ENCODE measurements around the gene HEXIM1. TPM values are rescaled to one million over a fixed set of nuclear protein-coding genes. Genes with fewer than 3 reads are reported as not detected.

HEXIM1 gene
- total RNA-seq, 4 donors from 2014 or later, result 32.1 to 58.2 (median 45.3) TPM

DNA sequence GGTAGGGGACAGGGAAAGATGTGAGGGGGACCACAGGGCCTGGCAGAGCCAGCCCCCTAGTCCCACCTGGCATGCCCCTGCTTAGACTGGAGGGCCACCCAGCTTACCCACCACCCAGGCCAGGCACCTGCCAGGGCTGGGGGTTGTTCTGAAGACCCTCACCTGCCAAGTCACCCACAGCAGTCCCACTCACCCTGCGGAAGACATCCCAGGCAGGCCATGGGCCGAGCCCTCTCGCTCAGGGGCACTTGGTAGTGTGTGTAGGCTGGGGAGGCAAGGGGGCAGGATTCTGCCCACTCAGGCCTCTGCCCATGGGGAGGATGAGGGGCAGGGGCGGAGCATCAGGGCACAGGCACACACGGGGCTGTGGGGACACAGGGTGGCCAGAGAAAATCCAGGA is 19.9 kb upstream of the HEXIM1 start:
- H3K27ac ChIP-seq (replicated peaks in 1 of 4), result peak overlapping the region; percentile 85 to 99 (median 98)
- peak overlapping the region; percentile 14 to 45 (median 26) for H3K4me3 ChIP-seq
- H3K4me1 ChIP-seq, result peaks cover 69 to 87% (median 84%) of the 10 kb centered on the region in 4 donors
- DNase-seq (ENCODE audit: extremely low spot score), result no peak
- no peaks in the 10 kb centered on the region for H3K27me3 ChIP-seq
- TF ChIP-seq EP300 (IDR thresholded peaks at IDR 0.05) (no peak), POLR2A (IDR thresholded peaks at IDR 0.05; ENCODE audit: low read depth) (no peak), POLR2AphosphoS5 (IDR thresholded peaks at IDR 0.05) (no peak)
- TF ChIP-seq, protein P1, sequence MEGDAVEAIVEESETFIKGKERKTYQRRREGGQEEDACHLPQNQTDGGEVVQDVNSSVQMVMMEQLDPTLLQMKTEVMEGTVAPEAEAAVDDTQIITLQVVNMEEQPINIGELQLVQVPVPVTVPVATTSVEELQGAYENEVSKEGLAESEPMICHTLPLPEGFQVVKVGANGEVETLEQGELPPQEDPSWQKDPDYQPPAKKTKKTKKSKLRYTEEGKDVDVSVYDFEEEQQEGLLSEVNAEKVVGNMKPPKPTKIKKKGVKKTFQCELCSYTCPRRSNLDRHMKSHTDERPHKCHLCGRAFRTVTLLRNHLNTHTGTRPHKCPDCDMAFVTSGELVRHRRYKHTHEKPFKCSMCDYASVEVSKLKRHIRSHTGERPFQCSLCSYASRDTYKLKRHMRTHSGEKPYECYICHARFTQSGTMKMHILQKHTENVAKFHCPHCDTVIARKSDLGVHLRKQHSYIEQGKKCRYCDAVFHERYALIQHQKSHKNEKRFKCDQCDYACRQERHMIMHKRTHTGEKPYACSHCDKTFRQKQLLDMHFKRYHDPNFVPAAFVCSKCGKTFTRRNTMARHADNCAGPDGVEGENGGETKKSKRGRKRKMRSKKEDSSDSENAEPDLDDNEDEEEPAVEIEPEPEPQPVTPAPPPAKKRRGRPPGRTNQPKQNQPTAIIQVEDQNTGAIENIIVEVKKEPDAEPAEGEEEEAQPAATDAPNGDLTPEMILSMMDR (IDR thresholded peaks at IDR 0.05), result no peak
- 83% methylated on average over 4 of the region's 5 CpGs for WGBS
- H3K36me3 ChIP-seq, result no peaks in the 10 kb centered on the region
- H3K9me3 ChIP-seq, result no peaks in the 10 kb centered on the region
- intact Hi-C loops (cut with DNase I), result no loop called here

DNA sequence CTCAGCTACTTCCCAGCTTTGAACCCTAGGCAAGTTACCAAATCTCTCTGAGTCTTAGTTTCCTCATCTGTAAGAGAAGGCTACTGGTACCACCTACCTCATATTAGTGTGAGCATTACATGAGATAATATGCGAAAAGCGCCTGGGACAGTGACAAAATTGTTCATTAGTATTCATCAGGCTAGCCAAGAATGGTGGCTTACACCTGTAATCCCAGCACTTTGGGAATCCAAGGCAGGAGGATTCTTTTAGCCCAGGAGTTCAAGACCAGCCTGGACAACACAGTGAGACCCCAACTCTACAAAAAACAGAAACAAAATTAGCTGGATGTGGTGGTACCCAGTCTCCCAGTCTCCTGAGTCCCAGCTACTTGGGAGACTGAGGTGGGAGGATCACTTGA is 19.3 kb upstream of the HEXIM1 start:
- H3K36me3 ChIP-seq, result no peaks in the 10 kb centered on the region
- intact Hi-C loops (cut with DNase I), result no loop called here
- DNase-seq (ENCODE audit: extremely low spot score), result no peak
- 100% methylated on average over 1 of the region's 2 CpGs for WGBS
- TF ChIP-seq EP300 (IDR thresholded peaks at IDR 0.05) (no peak), POLR2A (IDR thresholded peaks at IDR 0.05; ENCODE audit: low read depth) (no peak), POLR2AphosphoS5 (IDR thresholded peaks at IDR 0.05) (no peak)
- TF ChIP-seq, protein P1 (IDR thresholded peaks at IDR 0.05), result no peak
- no peaks in the 10 kb centered on the region for H3K27me3 ChIP-seq
- peak overlapping the region; percentile 85 to 99 (median 98) for H3K27ac ChIP-seq (replicated peaks in 1 of 4)
- H3K9me3 ChIP-seq, result no peaks in the 10 kb centered on the region
- no peak overlapping the region for H3K4me3 ChIP-seq
- H3K4me1 ChIP-seq, result peaks cover 62 to 83% (median 78%) of the 10 kb centered on the region in 4 donors

DNA sequence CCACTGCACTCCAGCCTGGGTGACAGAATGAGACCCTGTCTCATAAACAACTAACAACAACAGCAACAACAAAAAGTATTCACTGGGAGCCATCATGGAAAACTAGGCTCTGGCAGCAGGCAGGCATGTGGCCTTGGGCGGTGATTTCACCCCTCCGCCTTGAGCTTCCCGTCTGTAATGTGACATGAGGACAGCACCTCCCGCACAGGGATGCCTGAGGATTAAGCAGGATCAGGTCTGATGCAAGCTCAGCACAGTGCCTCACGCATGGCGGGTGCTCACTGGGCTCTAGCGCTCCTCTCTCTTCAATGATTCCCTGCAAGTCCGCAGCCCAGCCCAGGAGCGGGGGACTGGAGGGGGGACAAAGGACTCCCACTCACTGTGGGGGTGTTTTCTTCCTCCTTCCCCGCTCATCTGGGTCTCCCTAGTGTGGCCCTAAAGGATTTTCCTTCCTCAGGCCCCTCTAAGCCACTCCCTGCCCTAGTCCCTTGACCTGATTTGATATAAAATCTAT is 18.8 kb upstream of the HEXIM1 start:
- intact Hi-C loops (cut with DNase I), result no loop called here
- H3K36me3 ChIP-seq, result no peaks in the 10 kb centered on the region
- H3K27me3 ChIP-seq, result no peaks in the 10 kb centered on the region
- no peaks in the 10 kb centered on the region for H3K9me3 ChIP-seq
- WGBS, result 71% methylated on average over 10 of the region's 10 CpGs
- TF ChIP-seq POLR2AphosphoS5 (IDR thresholded peaks at IDR 0.05), result peak; percentile 44 to 63
- TF ChIP-seq EP300 (IDR thresholded peaks at IDR 0.05), result no peak
- TF ChIP-seq, protein P1 (IDR thresholded peaks at IDR 0.05), result no peak
- TF ChIP-seq POLR2A (IDR thresholded peaks at IDR 0.05; ENCODE audit: low read depth), result no peak
- no peak for DNase-seq (ENCODE audit: extremely low spot score)
- H3K4me1 ChIP-seq, result peaks cover 57 to 78% (median 73%) of the 10 kb centered on the region in 4 donors
- H3K4me3 ChIP-seq, result no peak overlapping the region
- peak overlapping the region; percentile 85 to 99 (median 98) for H3K27ac ChIP-seq (replicated peaks in 1 of 4)

DNA sequence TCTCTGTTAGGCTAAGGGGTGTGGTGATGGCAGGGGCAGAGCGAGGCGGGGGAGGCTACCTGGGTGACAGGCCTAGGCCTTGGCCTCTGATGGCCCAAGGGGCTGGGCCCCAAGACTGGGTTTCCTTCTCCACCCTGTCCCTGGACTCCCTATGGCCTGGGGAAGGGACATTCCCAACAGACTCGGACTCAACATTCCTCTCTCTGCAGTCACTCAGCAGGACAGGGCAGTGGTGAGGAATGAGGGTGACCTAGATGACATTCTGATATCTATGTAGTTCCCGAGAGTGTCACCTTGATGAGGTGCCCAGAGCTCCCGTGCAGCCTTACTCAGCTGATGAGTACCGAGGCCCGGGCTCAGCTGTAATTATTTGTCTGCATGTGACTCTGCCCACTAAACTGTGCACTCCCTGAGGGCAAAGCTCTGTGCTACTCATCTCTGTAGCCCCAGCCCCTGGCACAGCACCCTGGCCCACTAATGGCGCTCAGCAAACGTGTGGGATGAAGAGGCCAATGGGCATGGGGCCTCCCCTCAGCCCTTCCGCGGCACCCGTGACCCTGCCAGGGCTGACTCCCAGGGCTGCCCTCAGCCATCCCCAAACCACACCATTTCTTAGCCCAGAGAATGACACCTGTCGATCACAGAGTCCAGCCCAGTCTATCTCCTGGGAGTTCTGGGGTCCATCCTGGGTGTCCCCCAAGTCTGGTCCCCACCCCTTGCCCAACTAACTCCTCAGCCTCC is 18.2 kb upstream of the HEXIM1 start:
- TF ChIP-seq POLR2AphosphoS5 (IDR thresholded peaks at IDR 0.05) (no peak), POLR2A (IDR thresholded peaks at IDR 0.05; ENCODE audit: low read depth) (no peak), EP300 (IDR thresholded peaks at IDR 0.05) (no peak)
- TF ChIP-seq, protein P1 (IDR thresholded peaks at IDR 0.05), result no peak
- DNase-seq (ENCODE audit: extremely low spot score), result no peak
- Histone ChIP-seq H3K27ac (replicated peaks in 1 of 4) (peak overlapping the region; percentile 85 to 99 (median 98)), H3K4me1 (peaks cover 52 to 76% (median 68%) of the 10 kb centered on the region in 4 donors), H3K4me3 (peak overlapping the region in 1 of 4 donors; percentile 87), H3K9me3 (no peaks in the 10 kb centered on the region), H3K27me3 (no peaks in the 10 kb centered on the region), H3K36me3 (no peaks in the 10 kb centered on the region)
- intact Hi-C loops (cut with DNase I), result loop anchor here (5.0 kb wide), 4 partner anchors 33 to 353 kb away; no protein-coding TSS in a partner anchor
- 82% methylated on average over 11 of the region's 13 CpGs for WGBS
